ENCODE measurements around the gene EIF4G2.

Gene EIF4G2

DNA sequence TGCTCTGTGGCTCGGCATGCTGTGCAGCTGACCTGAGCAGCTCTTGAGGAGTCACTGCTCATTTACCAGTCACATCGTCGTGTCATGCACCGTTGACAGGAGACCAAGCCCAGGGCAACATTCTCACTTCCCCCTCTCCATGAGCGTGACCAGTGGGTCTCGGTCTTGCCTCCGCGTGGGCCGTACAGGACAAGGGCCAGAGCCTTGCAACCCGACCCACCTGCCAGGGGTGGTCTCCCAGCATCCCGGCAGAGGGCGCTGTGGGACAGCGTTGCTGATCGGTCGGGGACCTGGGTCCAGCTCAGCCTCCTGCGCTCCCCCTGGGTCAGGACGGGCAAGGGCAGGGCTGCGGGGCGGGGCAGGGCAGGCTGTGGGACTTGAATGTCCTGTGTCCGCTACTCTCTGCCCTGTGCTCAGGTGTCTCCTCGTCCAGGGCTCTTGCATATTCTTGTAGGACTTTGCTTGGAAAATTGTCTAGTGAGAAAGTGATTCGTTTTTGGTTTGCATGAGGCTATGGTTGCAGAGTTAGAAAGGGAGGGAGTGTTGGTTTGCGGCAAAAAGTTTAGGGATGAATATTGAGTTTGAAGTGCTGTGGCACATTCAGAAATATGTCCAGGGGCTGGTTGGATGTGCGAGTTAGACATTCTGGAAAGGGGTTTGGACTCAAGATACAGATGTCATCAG is 16.2 kb downstream of the EIF4G2 start:
- Histone ChIP-seq H3K27me3 (replicated peaks) (no peaks in the 10 kb centered on the region), H3K4me3 (ENCODE audit: low read depth, low read length) (no peak overlapping the region), H3K27ac (no peak overlapping the region), H3K36me3 (replicated peaks) (peaks cover 22% of the 10 kb centered on the region)
- in situ Hi-C loops (cut with HindIII; ENCODE audit: low pct_ligation_motif_present, low sequenced_read_pairs), result no loop called here
- DNase-seq, result peak; percentile 65
- TF ChIP-seq, protein P1, sequence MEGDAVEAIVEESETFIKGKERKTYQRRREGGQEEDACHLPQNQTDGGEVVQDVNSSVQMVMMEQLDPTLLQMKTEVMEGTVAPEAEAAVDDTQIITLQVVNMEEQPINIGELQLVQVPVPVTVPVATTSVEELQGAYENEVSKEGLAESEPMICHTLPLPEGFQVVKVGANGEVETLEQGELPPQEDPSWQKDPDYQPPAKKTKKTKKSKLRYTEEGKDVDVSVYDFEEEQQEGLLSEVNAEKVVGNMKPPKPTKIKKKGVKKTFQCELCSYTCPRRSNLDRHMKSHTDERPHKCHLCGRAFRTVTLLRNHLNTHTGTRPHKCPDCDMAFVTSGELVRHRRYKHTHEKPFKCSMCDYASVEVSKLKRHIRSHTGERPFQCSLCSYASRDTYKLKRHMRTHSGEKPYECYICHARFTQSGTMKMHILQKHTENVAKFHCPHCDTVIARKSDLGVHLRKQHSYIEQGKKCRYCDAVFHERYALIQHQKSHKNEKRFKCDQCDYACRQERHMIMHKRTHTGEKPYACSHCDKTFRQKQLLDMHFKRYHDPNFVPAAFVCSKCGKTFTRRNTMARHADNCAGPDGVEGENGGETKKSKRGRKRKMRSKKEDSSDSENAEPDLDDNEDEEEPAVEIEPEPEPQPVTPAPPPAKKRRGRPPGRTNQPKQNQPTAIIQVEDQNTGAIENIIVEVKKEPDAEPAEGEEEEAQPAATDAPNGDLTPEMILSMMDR (IDR thresholded peaks at IDR 0.05; ENCODE audit: low read depth, low read length, missing control alignments), result peak; percentile 98

DNA sequence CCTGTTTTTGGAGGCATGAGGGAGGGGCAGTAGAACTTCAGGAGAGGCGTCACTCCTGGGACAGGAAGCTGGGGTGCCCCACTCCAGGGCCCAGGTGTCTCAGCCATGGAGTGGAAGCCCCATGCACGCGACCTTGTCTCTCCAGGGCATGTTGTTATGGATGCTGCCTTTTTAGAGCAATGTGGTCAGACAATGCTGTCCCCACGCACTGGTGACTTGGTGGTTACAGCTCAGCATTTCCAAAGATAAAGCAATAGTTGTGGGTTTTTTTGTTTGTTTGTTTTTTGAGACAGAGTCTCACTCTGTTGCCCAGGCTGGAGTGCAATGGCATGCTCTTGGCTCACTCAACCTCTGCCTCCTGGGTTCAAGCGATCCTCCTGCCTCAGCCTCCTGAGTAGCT is 22.3 kb downstream of the EIF4G2 start:
- in situ Hi-C loops (cut with HindIII; ENCODE audit: low pct_ligation_motif_present, low sequenced_read_pairs), result no loop called here
- TF ChIP-seq, protein P1 (IDR thresholded peaks at IDR 0.05; ENCODE audit: low read depth, low read length, missing control alignments), result no peak

DNA sequence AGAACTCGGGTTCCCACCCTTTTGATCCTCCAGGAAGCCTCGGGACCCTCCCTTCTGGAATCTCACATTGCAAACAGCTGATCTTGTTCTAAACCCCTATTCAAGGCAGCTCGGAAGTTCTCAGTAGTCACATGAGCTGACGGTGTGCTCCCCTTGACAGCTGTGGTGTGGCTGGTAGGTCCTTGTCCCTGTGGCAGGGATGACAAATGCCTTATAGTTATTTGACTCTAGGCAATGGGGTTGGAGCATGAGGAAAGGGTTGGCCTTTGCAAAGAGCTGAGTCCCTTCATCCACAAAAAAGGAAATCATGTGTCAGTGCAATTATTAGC is 23.6 kb downstream of the EIF4G2 start:
- TF ChIP-seq, protein P1 (IDR thresholded peaks at IDR 0.05; ENCODE audit: low read depth, low read length, missing control alignments), result no peak
- Histone ChIP-seq H3K27me3 (replicated peaks) (no peaks in the 10 kb centered on the region), H3K4me3 (ENCODE audit: low read depth, low read length) (no peak overlapping the region), H3K36me3 (replicated peaks) (peaks cover under 1% of the 10 kb centered on the region), H3K27ac (no peak overlapping the region)
- in situ Hi-C loops (cut with HindIII; ENCODE audit: low pct_ligation_motif_present, low sequenced_read_pairs), result no loop called here
- no peak for DNase-seq

More for the DNA sequence above, 22.3 kb downstream of the EIF4G2 start:
- no peak overlapping the region for H3K27ac ChIP-seq
- no peak overlapping the region for H3K4me3 ChIP-seq (ENCODE audit: low read depth, low read length)
- no peaks in the 10 kb centered on the region for H3K27me3 ChIP-seq (replicated peaks)
- DNase-seq, result no peak
- no peaks in the 10 kb centered on the region for H3K36me3 ChIP-seq (replicated peaks)

DNA sequence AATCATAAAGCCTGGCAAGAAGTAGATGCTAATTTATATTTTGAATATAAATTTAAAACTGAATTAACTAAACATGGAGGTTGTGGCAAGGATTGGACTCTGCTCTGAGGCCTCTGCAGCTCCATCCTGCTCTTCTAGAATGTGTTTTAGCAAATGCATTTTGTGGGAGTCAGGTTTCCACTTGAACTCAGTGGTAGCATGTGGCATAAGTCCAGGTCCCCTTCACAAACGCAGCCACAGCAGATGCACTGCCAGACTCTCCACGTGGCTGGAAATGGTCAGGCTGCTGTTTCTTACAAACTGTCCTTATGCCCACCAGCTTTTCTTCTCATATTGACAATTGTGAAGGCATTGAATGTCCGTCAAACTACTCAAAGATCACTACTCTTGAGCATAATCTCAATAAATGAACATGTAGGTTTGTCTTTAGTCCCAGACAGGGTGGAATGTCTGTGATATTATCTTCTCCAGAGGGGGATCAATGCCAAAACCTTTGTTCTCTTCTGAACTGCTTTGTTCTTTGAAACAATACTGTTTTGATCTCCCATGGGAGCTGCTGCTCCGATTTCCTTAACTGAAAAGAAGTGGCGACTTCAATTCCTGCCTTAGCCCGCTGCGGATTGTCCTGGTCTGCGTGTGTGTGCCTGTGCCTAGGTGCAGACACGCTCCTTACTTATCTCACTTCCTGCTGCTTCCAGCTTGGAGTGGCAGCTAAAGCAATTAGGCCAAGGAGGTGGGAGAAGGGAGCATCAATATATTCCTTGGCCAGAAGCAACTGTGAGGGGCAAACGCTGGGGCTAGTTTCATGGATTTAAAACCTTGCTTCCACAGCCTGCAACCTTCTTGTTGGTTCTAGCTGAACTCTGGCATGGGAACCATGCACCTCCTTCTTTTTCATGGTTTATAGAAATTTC is 24.2 kb downstream of the EIF4G2 start:
- in situ Hi-C loops (cut with HindIII; ENCODE audit: low pct_ligation_motif_present, low sequenced_read_pairs), result no loop called here
- Histone ChIP-seq H3K36me3 (replicated peaks) (peaks cover 3% of the 10 kb centered on the region), H3K4me3 (ENCODE audit: low read depth, low read length) (no peak overlapping the region), H3K27ac (no peak overlapping the region), H3K27me3 (replicated peaks) (no peaks in the 10 kb centered on the region)
- no peak for DNase-seq
- TF ChIP-seq, protein P1 (IDR thresholded peaks at IDR 0.05; ENCODE audit: low read depth, low read length, missing control alignments), result no peak

DNA sequence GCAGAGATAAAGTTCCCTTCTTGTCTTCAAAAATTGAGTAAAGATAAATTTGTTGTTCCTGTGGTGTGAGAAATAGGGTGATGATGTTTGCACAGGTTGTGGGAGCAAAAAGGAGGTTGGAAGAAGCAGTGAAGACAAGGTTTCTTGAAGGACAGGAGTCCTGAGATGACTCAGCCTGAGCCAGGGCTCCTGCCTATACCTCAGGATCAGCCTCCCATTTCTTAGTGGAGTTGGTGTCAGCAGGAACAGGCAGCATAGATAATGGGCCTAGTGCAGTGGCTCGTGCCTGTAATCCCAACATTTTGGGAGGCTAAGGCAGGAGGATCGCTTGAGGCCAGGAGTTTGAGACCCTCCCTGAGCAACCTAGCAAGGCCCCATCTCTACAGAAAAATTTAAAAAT is 28.7 kb downstream of the EIF4G2 start:
- in situ Hi-C loops (cut with HindIII; ENCODE audit: low pct_ligation_motif_present, low sequenced_read_pairs), result no loop called here
- no peak overlapping the region for H3K27ac ChIP-seq
- TF ChIP-seq, protein P1 (IDR thresholded peaks at IDR 0.05; ENCODE audit: low read depth, low read length, missing control alignments), result no peak
- DNase-seq, result no peak
- H3K27me3 ChIP-seq (replicated peaks), result no peaks in the 10 kb centered on the region
- peaks cover 32% of the 10 kb centered on the region for H3K36me3 ChIP-seq (replicated peaks)
- no peak overlapping the region for H3K4me3 ChIP-seq (ENCODE audit: low read depth, low read length)

Data from brain microvascular endothelial cell (primary cell).